ENCODE measurements around the gene ZBTB3.
A peak's percentile ranks its signal among the peaks of the same experiment; 100 is the strongest.
"Not testable (repeated sequence)": the region's sequence is repeated elsewhere in the genome, so short reads cannot be mapped to it uniquely, and the experiment has no call there.

Gene ZBTB3

DNA sequence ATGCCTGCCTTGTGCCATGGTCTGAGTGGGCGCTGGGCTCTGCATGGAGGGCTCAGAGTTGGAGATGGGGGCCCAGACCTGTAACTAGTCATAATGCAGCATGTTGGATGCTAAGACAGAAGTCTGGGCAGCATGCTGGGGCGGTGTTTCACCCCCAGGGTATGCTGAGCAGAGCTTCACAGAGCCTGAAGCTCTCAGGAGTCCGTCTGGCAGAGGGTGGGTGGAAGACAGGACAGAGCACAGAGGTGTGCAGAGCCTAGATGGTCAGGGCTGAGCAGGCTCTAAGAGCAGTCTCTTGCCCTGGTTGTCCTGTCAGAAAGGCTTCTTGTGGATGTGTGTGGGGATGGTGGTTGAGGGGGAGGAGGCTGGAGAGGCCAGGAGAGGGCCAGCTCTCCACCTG lies 24.5 kb upstream of the ZBTB3 start:
- ATAC-seq (replicated peaks) (no peak), DNase-seq (no peak)
- Mint-ChIP-seq H3K27ac (peak overlapping the region in 1 of 2 donors; percentile 19), H3K4me3 (peak overlapping the region in 1 of 2 donors; percentile 1), H3K27me3 (no peaks in the 10 kb centered on the region), H3K4me1 (ENCODE audit: low read depth in 2 of 2) (peaks cover 4 to 18% of the 10 kb centered on the region in 2 donors), H3K36me3 (ENCODE audit: insufficient read depth) (peaks cover 23% of the 10 kb centered on the region), H3K9me3 (no peaks in the 10 kb centered on the region)

DNA sequence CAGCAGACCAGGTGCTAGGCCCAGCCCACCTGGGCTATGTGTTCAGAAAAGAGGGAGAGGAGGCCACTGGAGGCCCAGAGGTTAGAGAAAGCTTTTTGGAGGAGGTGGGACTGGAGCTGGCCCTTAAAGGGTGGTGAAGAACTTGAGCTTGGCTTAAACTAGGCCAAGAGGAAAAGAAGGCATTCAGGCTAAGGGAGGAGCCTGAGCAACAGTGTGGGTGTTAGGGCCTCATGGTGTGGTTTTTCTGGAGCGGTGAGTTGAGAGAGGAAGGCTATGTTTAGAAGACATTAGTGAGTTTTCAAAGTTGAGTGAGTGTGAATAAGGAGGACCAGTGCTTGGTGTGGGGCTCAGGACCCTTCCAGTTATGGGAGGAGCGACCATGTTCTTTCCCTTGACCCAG lies 23.4 kb upstream of the ZBTB3 start:
- Mint-ChIP-seq H3K27ac (peak overlapping the region in 1 of 2 donors; percentile 19), H3K4me1 (ENCODE audit: low read depth in 2 of 2) (peaks cover 5 to 18% of the 10 kb centered on the region in 2 donors), H3K27me3 (no peaks in the 10 kb centered on the region), H3K9me3 (no peaks in the 10 kb centered on the region), H3K4me3 (peak overlapping the region in 1 of 2 donors; percentile 1), H3K36me3 (ENCODE audit: insufficient read depth) (peaks cover 23% of the 10 kb centered on the region)
- DNase-seq = no peak
- ATAC-seq (replicated peaks) = peak; percentile 88

DNA sequence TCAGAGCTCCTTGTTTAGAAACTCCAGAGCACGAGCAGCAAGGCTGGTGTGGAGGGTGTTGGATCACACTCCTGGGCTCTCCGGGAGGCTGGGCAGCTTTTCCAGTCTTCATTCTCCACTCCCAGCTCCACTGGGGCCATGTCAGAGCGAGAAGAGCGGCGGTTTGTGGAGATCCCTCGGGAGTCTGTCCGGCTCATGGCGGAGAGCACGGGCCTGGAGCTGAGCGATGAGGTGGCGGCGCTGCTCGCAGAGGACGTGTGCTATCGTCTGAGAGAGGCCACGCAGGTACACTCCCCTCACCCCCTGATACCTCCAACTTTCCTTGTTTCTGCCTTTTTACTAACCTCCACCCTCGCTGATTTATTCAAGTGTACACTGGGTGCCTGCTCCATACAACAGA lies 21.7 kb upstream of the ZBTB3 start:
- ATAC-seq (replicated peaks) = no peak
- H3K27ac Mint-ChIP-seq = peak overlapping the region in 1 of 2 donors; percentile 35
- no peaks in the 10 kb centered on the region for H3K9me3 Mint-ChIP-seq
- DNase-seq = no peak
- H3K4me3 Mint-ChIP-seq = no peak overlapping the region
- no peaks in the 10 kb centered on the region for H3K27me3 Mint-ChIP-seq
- peaks cover 21 to 30% of the 10 kb centered on the region in 2 donors for H3K4me1 Mint-ChIP-seq (ENCODE audit: low read depth in 2 of 2)
- H3K36me3 Mint-ChIP-seq (ENCODE audit: insufficient read depth) = peaks cover 32% of the 10 kb centered on the region

DNA sequence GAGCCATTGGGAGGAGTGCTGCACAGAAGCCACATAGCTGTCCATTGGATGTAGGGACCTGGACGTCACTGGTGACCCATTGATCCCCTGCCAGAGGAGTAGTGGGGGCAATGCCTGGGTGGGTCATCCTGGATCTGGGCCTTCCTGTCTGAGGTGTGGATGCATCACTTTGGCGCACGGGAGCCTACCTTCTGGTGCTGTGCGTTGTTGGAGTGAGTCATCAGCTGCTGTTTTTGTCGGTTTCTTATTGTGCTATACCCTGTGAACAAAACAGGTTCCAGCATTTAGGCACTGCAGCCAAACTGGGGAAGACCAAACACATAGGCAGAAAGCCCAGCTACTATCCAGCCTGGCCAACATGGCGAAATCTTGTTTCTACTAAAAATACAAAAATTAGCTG lies 20.4 kb upstream of the ZBTB3 start:
- Mint-ChIP-seq H3K36me3 (ENCODE audit: insufficient read depth) (peaks cover 43% of the 10 kb centered on the region), H3K27ac (no peak overlapping the region), H3K4me3 (no peak overlapping the region), H3K4me1 (ENCODE audit: low read depth in 2 of 2) (peaks cover 29 to 41% of the 10 kb centered on the region in 2 donors), H3K9me3 (no peaks in the 10 kb centered on the region), H3K27me3 (no peaks in the 10 kb centered on the region)
- DNase-seq (no peak), ATAC-seq (replicated peaks) (no peak)

DNA sequence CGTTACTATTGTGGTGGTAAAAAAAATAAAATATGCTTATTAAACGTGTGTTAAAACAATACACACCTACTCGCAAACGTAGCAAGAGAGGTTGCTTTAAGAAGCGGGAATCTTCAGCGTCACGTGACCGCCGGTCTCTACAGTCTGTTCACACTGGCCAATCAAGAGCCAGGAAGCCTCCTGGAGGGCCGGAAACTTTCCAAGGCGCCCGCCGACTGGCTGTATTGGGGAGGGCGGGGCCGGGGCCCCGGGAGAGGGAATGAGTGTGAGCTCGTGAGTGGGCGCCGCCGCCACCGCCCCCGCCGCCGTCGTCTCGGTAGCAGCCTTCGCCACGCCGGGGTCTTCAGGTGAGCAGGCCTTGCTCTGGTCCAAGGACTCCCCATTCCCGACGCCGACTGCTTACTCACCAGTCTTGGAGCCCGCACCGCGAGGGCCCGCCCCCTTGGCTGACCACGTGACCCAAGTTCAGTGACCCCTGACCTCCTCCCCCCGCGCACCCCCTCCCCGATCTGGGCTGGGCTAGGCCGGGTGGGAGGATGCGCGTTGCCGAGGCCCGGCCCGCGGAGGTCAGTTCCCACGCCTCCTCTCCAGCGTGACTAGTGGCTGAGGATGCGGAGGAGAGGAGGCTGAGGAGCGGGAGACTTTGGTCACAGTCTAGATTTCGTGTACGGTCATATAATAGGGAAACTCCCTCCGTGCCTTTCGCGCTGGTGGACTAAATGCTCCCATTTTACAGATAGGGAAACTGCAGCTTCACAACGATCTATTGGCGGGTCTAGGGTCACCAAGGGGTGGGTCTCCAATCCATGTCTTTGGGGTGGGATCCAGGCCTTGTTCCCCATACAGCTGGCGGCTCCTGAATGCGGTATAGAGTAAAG lies 17.4 kb upstream of the ZBTB3 start, which contains the start of gene TAF6L:
Gene TAF6L, plus strand, starts transcription at position 253 of the 878 bp plus-strand sequence. CDS start 4,388 bp downstream, outside the sequence.
- H3K27me3 Mint-ChIP-seq = no peaks in the 10 kb centered on the region
- peaks cover 45% of the 10 kb centered on the region for H3K36me3 Mint-ChIP-seq (ENCODE audit: insufficient read depth)
- no peaks in the 10 kb centered on the region for H3K9me3 Mint-ChIP-seq
- DNase-seq (peak; percentile 83 to 88 (median 86)), ATAC-seq (replicated peaks) (peak; percentile 79)
- H3K27ac Mint-ChIP-seq = peak within 1 kb of the TSS; percentile 95 to 98
- H3K4me1 Mint-ChIP-seq (ENCODE audit: low read depth in 2 of 2) = peaks cover 29 to 30% of the 10 kb centered on the region in 2 donors
- H3K4me3 Mint-ChIP-seq = peak within 1 kb of the TSS; percentile 96 to 97

DNA sequence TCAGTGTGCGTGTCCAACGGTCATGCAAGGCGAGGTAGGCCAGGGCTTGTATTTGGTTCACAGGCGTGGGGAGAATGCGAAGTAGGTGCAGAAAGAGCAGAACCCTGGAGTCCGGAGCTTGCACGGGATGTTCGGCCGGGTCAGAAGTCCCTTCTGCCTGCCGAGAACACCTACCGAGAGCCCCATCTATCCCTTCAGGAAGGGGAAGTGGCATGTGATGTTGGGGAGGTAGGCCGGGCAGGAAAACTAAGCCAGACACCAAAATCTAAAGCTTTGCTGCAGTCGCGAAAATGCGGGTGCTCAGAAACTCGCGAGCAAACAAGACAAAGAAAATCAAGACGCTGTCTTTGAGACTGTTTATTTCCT lies 16.8 kb upstream of the ZBTB3 start:
- Mint-ChIP-seq H3K4me1 (ENCODE audit: low read depth in 2 of 2) (peaks cover 29 to 30% of the 10 kb centered on the region in 2 donors), H3K36me3 (ENCODE audit: insufficient read depth) (peaks cover 50% of the 10 kb centered on the region), H3K27ac (peak overlapping the region; percentile 95 to 98), H3K27me3 (no peaks in the 10 kb centered on the region), H3K4me3 (peak overlapping the region; percentile 96 to 97), H3K9me3 (no peaks in the 10 kb centered on the region)
- ATAC-seq (replicated peaks) = no peak
- no peak for DNase-seq

DNA sequence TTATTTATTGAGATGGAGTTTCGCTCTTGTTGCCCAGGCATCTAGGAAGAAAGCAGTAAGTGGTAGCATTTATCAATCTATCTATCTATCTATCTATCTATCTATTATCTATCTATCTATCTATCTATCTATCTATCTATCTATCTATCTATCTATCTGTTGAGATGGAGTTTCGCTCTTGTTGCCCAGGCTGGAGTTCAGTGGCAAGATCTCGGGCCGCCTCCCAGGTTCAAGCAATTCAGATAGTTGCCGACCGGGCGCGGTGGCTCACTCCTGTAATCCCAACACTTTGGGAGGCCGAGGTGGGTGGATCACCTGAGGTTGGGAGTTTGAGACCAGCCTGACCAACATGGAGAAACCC lies 6.9 kb upstream of the ZBTB3 start:
- ATAC-seq (replicated peaks); DNase-seq; H3K27me3 Mint-ChIP-seq; H3K9me3 Mint-ChIP-seq: not testable (repeated sequence)
- H3K27ac Mint-ChIP-seq = peak overlapping the region; percentile 96 to 97
- H3K4me1 Mint-ChIP-seq (ENCODE audit: low read depth in 2 of 2) = peaks cover 16% of the 10 kb centered on the region in 2 donors
- H3K36me3 Mint-ChIP-seq (ENCODE audit: insufficient read depth) = peaks cover 40% of the 10 kb centered on the region
- peak overlapping the region; percentile 93 to 94 for H3K4me3 Mint-ChIP-seq

DNA sequence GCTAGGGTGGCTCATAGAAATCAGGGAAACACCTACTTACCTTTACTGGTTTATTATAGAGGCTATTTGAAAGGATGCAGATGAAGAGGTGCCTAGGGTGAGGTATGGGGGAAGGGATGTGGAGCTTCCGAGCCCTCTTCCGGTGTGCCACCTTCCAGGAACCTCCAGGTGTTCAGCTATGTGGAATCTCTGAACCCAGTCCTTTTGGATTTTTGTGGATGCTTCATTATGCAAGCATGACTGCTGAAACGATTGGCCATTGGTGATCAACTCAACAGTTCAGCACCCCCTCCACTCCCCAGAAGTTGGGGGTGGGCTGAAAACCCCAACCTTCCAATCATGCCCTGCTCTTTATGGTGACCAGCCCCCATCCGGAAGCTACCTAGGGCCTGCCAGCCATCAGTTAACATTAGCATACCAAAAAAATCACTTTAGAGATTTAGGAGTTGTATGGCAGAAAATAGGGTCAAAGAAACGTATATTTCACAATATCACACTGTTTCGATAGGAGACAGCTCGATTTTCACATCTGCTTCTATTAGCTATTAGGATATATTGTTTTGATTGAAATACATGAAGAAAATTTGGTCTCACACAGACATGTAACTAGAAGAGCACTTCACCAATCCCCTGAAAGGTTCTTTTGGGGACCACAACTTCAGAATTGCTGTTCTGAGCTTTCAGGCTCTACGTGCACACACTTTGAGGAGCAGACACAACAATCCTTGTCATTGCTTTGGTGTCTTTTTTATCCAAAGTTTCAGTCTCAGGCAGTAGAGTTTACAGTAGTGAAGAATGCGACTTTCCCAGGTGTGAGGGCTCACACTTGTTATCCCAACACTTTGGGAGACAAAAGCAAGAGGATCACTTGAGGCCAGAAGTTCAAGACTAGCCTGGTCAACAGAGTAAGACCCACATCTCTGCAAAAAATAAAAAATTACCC lies 4.2 kb upstream of the ZBTB3 start:
- no peak overlapping the region for H3K27ac Mint-ChIP-seq
- H3K27me3 Mint-ChIP-seq = no peaks in the 10 kb centered on the region
- no peak overlapping the region for H3K4me3 Mint-ChIP-seq
- DNase-seq = no peak
- ATAC-seq (replicated peaks) = no peak
- no peaks in the 10 kb centered on the region for H3K9me3 Mint-ChIP-seq
- peaks cover 16 to 19% of the 10 kb centered on the region in 2 donors for H3K4me1 Mint-ChIP-seq (ENCODE audit: low read depth in 2 of 2)
- peaks cover 27% of the 10 kb centered on the region for H3K36me3 Mint-ChIP-seq (ENCODE audit: insufficient read depth)

DNA sequence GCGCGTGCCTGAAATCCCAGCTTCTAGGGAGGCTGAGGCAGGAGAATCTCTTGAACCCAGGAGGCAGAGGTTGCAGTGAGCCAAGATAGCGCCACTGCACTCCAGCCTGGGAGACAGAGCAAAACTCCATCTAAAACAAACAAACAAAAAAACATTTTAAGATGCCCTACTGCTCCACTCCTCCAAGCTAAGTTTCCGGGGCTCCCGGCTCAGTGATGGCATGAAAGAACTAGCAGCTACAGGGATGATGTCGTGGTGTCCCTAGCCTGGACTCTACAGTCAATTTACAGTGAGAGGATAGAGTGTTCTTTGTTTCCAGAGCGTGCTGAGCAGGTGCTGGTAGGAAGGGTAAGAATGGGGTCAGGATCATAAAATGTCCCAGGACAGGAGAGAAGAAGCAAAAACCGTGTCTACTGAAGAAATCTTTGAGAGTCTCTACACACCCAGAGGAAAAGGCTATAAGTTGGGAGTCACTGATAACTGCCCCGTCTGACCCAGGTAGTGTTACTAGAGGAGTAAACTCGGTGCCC lies 1.2 kb upstream of the ZBTB3 start:
- Mint-ChIP-seq H3K9me3 (no peaks in the 10 kb centered on the region), H3K27ac (no peak overlapping the region), H3K4me3 (peak overlapping the region in 1 of 2 donors; percentile 88), H3K4me1 (ENCODE audit: low read depth in 2 of 2) (peaks cover 0 to 10% of the 10 kb centered on the region in 2 donors), H3K36me3 (ENCODE audit: insufficient read depth) (peaks cover 9% of the 10 kb centered on the region), H3K27me3 (no peaks in the 10 kb centered on the region)
- no peak for ATAC-seq (replicated peaks)
- DNase-seq = no peak

DNA sequence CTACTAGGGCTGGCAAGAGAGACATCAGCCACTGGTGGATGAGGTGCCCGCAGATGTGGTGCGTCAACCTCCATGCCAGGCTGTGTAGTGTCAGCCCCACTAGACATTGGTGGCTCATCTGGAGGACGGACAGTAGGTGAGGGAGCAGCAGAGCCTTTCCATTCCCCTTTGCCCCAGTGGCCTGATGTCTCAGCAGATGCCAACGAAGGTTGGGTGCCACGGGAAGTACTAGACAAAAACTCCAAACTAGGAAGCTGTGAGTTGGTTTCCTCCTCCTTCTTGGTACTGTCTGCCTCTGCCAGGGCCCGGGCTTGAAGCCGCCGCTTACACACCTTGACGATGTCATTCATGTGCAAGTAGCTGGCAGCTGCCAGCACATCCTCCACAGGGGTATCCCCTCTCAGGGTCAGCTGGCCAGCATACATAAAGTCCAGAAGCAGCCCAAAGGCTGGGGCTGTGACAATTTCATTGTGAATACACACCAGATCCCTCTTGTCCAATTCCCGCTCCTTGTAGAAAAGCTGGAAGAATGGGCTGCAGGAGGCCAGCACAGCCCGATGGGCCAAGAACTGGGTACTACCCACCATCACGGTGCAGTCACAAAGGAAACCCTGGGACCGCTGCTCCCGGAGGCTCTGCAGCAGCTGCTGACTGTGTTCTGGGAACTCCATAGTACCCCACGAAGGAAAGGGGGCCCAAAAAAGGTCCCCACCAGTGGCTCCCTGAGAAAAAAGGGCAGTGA lies 795 bp downstream of the ZBTB3 start:
- DNase-seq (peak in 1 of 3 experiments; percentile 5), ATAC-seq (replicated peaks) (no peak)
- Mint-ChIP-seq H3K27me3 (no peaks in the 10 kb centered on the region), H3K36me3 (ENCODE audit: insufficient read depth) (peaks cover 12% of the 10 kb centered on the region), H3K4me1 (ENCODE audit: low read depth in 2 of 2) (peaks cover 5 to 15% of the 10 kb centered on the region in 2 donors), H3K9me3 (no peaks in the 10 kb centered on the region), H3K4me3 (peak overlapping the region; percentile 88), H3K27ac (peak overlapping the region; percentile 84 to 89)

DNA sequence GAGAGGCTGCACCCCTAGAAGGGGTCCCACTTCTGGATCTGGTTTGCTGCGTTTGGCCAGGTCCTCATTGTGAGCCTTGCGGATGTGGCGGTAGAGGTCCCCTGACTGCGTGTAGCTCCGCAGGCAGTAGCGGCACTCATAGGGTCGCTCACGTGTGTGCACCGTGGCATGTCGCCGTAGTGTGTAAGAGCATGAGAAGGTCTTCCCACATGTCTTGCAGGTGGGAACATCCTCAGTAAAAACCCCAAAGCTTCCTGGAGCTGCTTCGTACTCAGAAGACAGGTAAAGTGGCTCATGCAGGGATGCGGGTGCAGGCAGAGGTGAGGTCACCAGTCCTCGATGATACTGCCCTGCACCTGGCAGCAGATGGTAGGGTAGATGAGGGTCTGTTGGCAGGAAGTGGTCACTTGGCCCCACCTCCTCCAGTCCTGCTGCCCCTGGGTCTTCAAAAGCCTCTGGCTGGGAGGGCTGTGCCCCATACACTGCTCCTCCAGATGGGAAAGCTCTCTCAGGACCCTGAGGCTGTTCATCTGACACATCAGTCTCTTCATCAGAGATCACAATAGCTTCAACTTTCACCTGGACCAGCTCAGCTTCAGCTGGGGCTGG lies 1.7 kb downstream of the ZBTB3 start:
- no peaks in the 10 kb centered on the region for H3K9me3 Mint-ChIP-seq
- H3K27ac Mint-ChIP-seq = no peak overlapping the region
- H3K4me3 Mint-ChIP-seq = peak overlapping the region; percentile 88
- peaks cover 5 to 15% of the 10 kb centered on the region in 2 donors for H3K4me1 Mint-ChIP-seq (ENCODE audit: low read depth in 2 of 2)
- peaks cover 12% of the 10 kb centered on the region for H3K36me3 Mint-ChIP-seq (ENCODE audit: insufficient read depth)
- no peak for ATAC-seq (replicated peaks)
- no peak for DNase-seq
- no peaks in the 10 kb centered on the region for H3K27me3 Mint-ChIP-seq

DNA sequence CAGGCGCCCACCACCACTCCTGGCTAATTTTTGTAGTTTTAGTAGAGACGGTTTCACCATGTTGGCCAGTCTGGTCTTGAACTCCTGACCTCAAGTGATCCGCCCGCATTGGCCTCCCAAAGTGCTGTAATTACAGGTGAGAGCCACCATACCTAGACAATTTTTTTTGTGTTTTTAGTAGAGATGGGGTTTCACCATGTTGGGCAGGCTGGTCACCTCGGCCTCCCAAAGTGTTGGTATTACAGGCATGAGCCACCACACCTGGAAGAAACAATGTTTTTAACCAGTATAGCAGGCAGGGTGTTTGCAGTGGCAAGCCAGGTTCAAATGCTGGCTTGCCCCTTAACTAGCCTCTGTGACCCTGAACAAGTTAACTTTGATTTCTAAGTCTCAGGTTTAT lies 4.0 kb downstream of the ZBTB3 start:
- Mint-ChIP-seq H3K4me1 (ENCODE audit: low read depth in 2 of 2) (peaks cover 5 to 14% of the 10 kb centered on the region in 2 donors), H3K27ac (peak overlapping the region in 1 of 2 donors; percentile 41), H3K36me3 (ENCODE audit: insufficient read depth) (peaks cover 12% of the 10 kb centered on the region)
- H3K9me3 Mint-ChIP-seq; ATAC-seq (replicated peaks); DNase-seq; H3K27me3 Mint-ChIP-seq; H3K4me3 Mint-ChIP-seq: not testable (repeated sequence)
